22Rv1 (cell line): ENCODE data around the gene THSD4.

ENCODE experiments used
- H3K27ac ChIP-seq: fragments of 450-650 bp; 2 replicates; pipeline ENCODE4 v1.5.1; 2017
- ZFX ChIP-seq: fragments of 450-650 bp; IDR thresholded peaks from 2 replicates; pipeline ENCODE4 v1.6.1; 2017; ENCODE audit warnings: antibody characterized with exemption, borderline replicate concordance
- TF ChIP-seq, protein P1 (sequence below): fragments of 450-650 bp; IDR thresholded peaks from 2 replicates; pipeline ENCODE4 v1.5.1; 2017; ENCODE audit warnings: mild to moderate bottlenecking

The THSD4 gene

GRCh38 chr15:71079208-71080044 lies 35.8 kb upstream of the THSD4 start:
- no peak for TF ChIP-seq ZFX
- TF ChIP-seq, protein P1, sequence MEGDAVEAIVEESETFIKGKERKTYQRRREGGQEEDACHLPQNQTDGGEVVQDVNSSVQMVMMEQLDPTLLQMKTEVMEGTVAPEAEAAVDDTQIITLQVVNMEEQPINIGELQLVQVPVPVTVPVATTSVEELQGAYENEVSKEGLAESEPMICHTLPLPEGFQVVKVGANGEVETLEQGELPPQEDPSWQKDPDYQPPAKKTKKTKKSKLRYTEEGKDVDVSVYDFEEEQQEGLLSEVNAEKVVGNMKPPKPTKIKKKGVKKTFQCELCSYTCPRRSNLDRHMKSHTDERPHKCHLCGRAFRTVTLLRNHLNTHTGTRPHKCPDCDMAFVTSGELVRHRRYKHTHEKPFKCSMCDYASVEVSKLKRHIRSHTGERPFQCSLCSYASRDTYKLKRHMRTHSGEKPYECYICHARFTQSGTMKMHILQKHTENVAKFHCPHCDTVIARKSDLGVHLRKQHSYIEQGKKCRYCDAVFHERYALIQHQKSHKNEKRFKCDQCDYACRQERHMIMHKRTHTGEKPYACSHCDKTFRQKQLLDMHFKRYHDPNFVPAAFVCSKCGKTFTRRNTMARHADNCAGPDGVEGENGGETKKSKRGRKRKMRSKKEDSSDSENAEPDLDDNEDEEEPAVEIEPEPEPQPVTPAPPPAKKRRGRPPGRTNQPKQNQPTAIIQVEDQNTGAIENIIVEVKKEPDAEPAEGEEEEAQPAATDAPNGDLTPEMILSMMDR = no peak
- peak overlapping the region; percentile 32; the same call in 1 of the 2 replicates for H3K27ac ChIP-seq

- H3K27ac ChIP-seq = no peak overlapping the region
- TF ChIP-seq ZFX = no peak
- TF ChIP-seq, protein P1 = no peak
These were observed 35.1 kb upstream of the THSD4 start for GRCh38 chr15:71080166-71080565.

- no peak overlapping the region for H3K27ac ChIP-seq
- no peak for TF ChIP-seq ZFX
- TF ChIP-seq, protein P1 = no peak
These were observed 34.6 kb upstream of the THSD4 start for GRCh38 chr15:71080705-71081104.

- no peak for TF ChIP-seq ZFX
- TF ChIP-seq, protein P1 = no peak
- no peak overlapping the region for H3K27ac ChIP-seq
These were observed 32.5 kb upstream of the THSD4 start for GRCh38 chr15:71082803-71083202.

GRCh38 chr15:71083349-71083748 lies 31.9 kb upstream of the THSD4 start:
- no peak overlapping the region for H3K27ac ChIP-seq
- TF ChIP-seq, protein P1 = no peak
- no peak for TF ChIP-seq ZFX

DNA sequence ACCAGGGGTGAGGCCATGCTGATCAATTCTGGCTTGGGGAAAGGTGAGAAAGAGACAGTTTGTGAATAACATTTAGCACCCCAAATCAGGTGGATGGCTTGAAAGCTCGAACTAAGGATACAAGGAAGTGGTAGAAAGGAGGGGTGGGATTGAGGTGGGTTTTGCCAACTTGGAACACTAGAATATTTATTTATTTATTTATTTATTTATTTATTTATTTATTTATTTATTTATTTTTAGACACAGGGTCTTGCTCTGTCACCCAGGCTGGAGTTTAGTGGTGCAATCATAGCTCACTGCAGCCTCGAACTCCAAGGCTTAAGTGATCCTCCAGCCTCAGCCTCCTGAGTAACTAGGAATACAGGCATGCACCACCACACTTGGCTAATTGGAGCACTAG lies 31.0 kb upstream of the THSD4 start:
- TF ChIP-seq, protein P1 = no peak
- TF ChIP-seq ZFX = no peak

DNA sequence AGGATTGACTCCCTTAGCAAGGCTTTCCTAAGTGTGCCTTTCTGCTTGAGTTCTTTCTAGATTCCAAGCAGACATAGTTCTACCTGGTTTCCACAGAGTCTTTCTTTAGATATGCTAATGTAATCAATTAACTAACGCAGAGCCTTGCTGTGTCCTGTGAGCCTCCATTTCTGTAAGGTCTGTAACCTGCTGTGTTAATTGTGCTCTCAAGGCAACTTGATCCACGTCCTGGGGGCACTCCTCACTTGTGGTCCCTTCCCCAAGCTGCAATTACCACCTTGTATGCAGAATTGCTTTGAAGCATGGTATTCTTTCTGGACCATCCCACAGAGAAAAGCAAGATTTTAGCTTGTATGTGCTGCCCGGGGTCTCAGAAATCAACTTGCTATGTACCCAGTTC lies 29.5 kb upstream of the THSD4 start:
- TF ChIP-seq, protein P1 = no peak
- no peak for TF ChIP-seq ZFX
- H3K27ac ChIP-seq = no peak overlapping the region

More for the DNA sequence above, 31.0 kb upstream of the THSD4 start:
- no peak overlapping the region for H3K27ac ChIP-seq
